Ascending aorta (tissue), 2 donors: ENCODE data around the gene JUNB. TPM values are rescaled to one million over a fixed set of nuclear protein-coding genes. Genes with fewer than 3 reads are reported as not detected.

ENCODE experiments used
- DNase-seq, 2 donors: peaks; one replicate each; pipeline ENCODE4 v3.0.0-alpha.2; 2019; ENCODE audit warnings: low spot score in 2 of 2
- H3K27ac ChIP-seq, 2 donors: fragments of 200-600 bp; sonication (generic); one replicate each; pipeline ENCODE4 v1.5.1; 2016 to 2017; ENCODE audit warnings: mild to moderate bottlenecking in 1 of 2
- H3K27me3 ChIP-seq: fragments of 200-600 bp; sonication (generic); one replicate; pipeline ENCODE4 v1.5.1; 2017
- H3K36me3 ChIP-seq, 2 donors: fragments of 200-600 bp; sonication (generic); one replicate each; pipeline ENCODE4 v1.5.1; 2016
- H3K4me1 ChIP-seq, 2 donors: fragments of 200-600 bp; sonication (generic); one replicate each; pipeline ENCODE4 v1.5.1; 2016 to 2017; ENCODE audit warnings: mild to moderate bottlenecking in 1 of 2
- H3K4me3 ChIP-seq, 2 donors: fragments of 200-600 bp; sonication (generic); one replicate each; pipeline ENCODE4 v1.5.1; 2016 to 2017; ENCODE audit warnings: mild to moderate bottlenecking in 1 of 2
- H3K9me3 ChIP-seq, 2 donors: fragments of 200-600 bp; sonication (generic); one replicate each; pipeline ENCODE4 v1.5.1; 2016
- intact Hi-C: fragments of 100-400 bp; cut with DNase I; formaldehyde crosslinking; loops from one replicate; pipeline ENCODE4 v1.15.1; 2023
- total RNA-seq: library from RNA; depleted of rRNA; stranded (reverse); fragments of >200 nt; gene quantifications from one replicate; pipeline ENCODE4 v1.1.0, GENCODE V29; 2016
- TF ChIP-seq, protein P1 (sequence below), 3 experiments: fragments of 200-600 bp in 2 of 3; fragments of 450-650 bp in 1 of 3; sonication (generic) in 2 of 3; IDR thresholded peaks; one replicate each; pipeline ENCODE4 v1.5.1; 2016 to 2019; ENCODE audit warnings: antibody characterized with exemption in 3 of 3, mild to moderate bottlenecking in 1 of 3, moderate library complexity in 1 of 3

The JUNB gene
- total RNA-seq, 1 donor from 2014 or later = 3,581 TPM

DNA sequence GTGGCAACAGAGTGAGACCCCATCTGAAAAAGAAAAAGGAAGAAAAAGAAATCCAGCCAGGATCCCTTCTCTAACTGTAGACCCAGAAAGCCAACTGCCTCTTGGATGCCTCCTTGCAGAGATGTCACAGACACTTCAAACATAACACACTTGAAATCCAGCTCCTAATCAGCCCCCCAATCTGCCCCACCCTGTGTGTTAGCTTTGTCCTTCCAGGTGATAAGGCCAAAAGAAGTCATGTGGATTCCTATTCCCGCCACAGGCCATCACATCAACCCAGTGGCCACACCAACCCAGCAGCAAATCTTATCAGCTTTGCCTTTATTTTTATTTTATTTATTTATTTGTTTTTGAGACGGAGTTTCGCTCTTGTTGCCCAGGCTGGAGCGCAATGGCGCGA lies 31.6 kb upstream of the JUNB start:
- intact Hi-C loops = no loop called here

DNA sequence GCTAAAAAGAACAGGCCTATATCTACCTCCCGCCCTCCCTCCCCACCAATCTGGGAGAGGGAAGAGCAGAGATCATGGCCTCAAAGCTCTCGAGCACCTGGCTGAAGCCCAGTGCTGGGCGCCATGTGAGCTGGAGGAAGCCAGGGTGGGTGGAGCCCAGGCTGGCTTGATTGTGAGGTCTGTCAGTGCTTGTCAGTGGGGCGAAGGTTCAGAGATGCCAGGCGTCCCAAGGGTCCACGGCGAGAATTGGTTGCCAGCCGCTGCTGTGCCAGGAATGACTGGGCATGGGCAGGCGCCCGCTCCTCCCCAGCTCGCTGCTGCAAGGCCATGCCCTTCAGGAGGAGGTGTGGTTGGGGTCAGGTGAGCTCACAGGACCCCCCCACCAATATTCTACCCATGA lies 28.2 kb upstream of the JUNB start:
- Histone ChIP-seq H3K27me3 (no peaks in the 10 kb centered on the region), H3K9me3 (no peaks in the 10 kb centered on the region), H3K4me3 (no peak overlapping the region), H3K4me1 (peaks cover 0 to 3% of the 10 kb centered on the region in 2 donors), H3K36me3 (peaks cover 17 to 25% of the 10 kb centered on the region in 2 donors), H3K27ac (no peak overlapping the region)
- intact Hi-C loops = no loop called here
- TF ChIP-seq, protein P1, sequence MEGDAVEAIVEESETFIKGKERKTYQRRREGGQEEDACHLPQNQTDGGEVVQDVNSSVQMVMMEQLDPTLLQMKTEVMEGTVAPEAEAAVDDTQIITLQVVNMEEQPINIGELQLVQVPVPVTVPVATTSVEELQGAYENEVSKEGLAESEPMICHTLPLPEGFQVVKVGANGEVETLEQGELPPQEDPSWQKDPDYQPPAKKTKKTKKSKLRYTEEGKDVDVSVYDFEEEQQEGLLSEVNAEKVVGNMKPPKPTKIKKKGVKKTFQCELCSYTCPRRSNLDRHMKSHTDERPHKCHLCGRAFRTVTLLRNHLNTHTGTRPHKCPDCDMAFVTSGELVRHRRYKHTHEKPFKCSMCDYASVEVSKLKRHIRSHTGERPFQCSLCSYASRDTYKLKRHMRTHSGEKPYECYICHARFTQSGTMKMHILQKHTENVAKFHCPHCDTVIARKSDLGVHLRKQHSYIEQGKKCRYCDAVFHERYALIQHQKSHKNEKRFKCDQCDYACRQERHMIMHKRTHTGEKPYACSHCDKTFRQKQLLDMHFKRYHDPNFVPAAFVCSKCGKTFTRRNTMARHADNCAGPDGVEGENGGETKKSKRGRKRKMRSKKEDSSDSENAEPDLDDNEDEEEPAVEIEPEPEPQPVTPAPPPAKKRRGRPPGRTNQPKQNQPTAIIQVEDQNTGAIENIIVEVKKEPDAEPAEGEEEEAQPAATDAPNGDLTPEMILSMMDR (IDR thresholded peaks at IDR 0.05) = no peak
- DNase-seq = no peak

More for the DNA sequence above, 31.6 kb upstream of the JUNB start:
- Histone ChIP-seq H3K4me3 (no peak overlapping the region), H3K27me3 (no peaks in the 10 kb centered on the region), H3K9me3 (no peaks in the 10 kb centered on the region), H3K4me1 (peaks cover 0 to 3% of the 10 kb centered on the region in 2 donors), H3K27ac (no peak overlapping the region), H3K36me3 (peaks cover 15 to 17% of the 10 kb centered on the region in 2 donors)
- no peak for DNase-seq
- TF ChIP-seq, protein P1 (IDR thresholded peaks at IDR 0.05) = no peak

GRCh38 chr19:12764698-12765097 lies 26.6 kb upstream of the JUNB start:
- intact Hi-C loops = no loop called here
- Histone ChIP-seq H3K27me3 (no peaks in the 10 kb centered on the region), H3K27ac (no peak overlapping the region), H3K4me3 (no peak overlapping the region), H3K9me3 (no peaks in the 10 kb centered on the region), H3K4me1 (peaks cover 0 to 3% of the 10 kb centered on the region in 2 donors), H3K36me3 (peaks cover 23 to 25% of the 10 kb centered on the region in 2 donors)
- DNase-seq = no peak
- TF ChIP-seq, protein P1 (IDR thresholded peaks at IDR 0.05) = no peak

GRCh38 chr19:12766051-12766521 lies 25.2 kb upstream of the JUNB start:
- H3K9me3 ChIP-seq = no peaks in the 10 kb centered on the region
- H3K27ac ChIP-seq = peak overlapping the region; percentile 46 to 58
- no peaks in the 10 kb centered on the region for H3K27me3 ChIP-seq
- H3K4me1 ChIP-seq = peaks cover 0 to 3% of the 10 kb centered on the region in 2 donors
- H3K36me3 ChIP-seq = peaks cover 24 to 25% of the 10 kb centered on the region in 2 donors
- peak overlapping the region; percentile 46 to 68 for H3K4me3 ChIP-seq
- intact Hi-C loops = loop anchor here (1.0 kb wide), 1 partner anchor 81 kb away; no protein-coding TSS in a partner anchor
- peak in 1 of 2 donors; percentile 91 for DNase-seq
- TF ChIP-seq, protein P1 (IDR thresholded peaks at IDR 0.05) = peak; percentile 90 to 98 (median 94)

GRCh38 chr19:12767150-12767549 lies 24.1 kb upstream of the JUNB start:
- DNase-seq = no peak
- TF ChIP-seq, protein P1 (IDR thresholded peaks at IDR 0.05) = no peak
- no peak overlapping the region for H3K4me3 ChIP-seq
- H3K27me3 ChIP-seq = no peaks in the 10 kb centered on the region
- intact Hi-C loops = no loop called here
- H3K36me3 ChIP-seq = peaks cover 24 to 25% of the 10 kb centered on the region in 2 donors
- no peaks in the 10 kb centered on the region for H3K9me3 ChIP-seq
- H3K4me1 ChIP-seq = peaks cover 0 to 5% of the 10 kb centered on the region in 2 donors
- no peak overlapping the region for H3K27ac ChIP-seq
